ENCODE data around the gene FBXL7. TPM values are rescaled to one million over a fixed set of nuclear protein-coding genes. Genes with fewer than 3 reads are reported as not detected.
A peak's percentile ranks its signal among the peaks of the same experiment; 100 is the strongest.

FBXL7 gene
- total RNA-seq, 1 donor: 11.2 TPM

DNA sequence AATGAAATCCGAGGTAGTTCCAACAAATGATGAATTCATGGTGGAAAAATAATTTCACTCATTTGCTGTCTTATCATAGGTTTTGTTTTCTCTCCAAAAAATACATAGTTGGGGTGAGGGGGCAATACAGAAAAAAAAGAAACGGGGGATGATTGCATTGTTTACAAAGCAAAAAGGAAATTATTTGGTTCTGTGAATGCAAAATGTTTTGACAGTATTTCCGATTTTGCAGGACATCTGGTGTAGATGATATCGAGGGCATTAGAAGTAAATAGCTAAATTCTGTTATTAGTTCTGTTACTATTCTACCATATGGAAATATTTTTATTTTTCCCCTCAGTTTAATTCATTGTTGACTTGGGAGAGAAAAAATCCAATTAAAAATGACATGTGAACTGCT, 477.9 kb downstream of the FBXL7 start:
- TF ChIP-seq, protein P1, sequence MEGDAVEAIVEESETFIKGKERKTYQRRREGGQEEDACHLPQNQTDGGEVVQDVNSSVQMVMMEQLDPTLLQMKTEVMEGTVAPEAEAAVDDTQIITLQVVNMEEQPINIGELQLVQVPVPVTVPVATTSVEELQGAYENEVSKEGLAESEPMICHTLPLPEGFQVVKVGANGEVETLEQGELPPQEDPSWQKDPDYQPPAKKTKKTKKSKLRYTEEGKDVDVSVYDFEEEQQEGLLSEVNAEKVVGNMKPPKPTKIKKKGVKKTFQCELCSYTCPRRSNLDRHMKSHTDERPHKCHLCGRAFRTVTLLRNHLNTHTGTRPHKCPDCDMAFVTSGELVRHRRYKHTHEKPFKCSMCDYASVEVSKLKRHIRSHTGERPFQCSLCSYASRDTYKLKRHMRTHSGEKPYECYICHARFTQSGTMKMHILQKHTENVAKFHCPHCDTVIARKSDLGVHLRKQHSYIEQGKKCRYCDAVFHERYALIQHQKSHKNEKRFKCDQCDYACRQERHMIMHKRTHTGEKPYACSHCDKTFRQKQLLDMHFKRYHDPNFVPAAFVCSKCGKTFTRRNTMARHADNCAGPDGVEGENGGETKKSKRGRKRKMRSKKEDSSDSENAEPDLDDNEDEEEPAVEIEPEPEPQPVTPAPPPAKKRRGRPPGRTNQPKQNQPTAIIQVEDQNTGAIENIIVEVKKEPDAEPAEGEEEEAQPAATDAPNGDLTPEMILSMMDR (IDR thresholded peaks at IDR 0.05; ENCODE audit: insufficient read depth, low read depth, low read length): no peak
- DNase-seq (ENCODE audit: low read depth): no peak
- no peak overlapping the region for H3K4me3 ChIP-seq (ENCODE audit: low read depth, low read length)

GRCh38 chr5:15980835-15981234, 480.9 kb downstream of the FBXL7 start:
- H3K4me3 ChIP-seq (ENCODE audit: low read depth, low read length): no peak overlapping the region
- TF ChIP-seq, protein P1 (IDR thresholded peaks at IDR 0.05; ENCODE audit: insufficient read depth, low read depth, low read length): no peak
- DNase-seq (ENCODE audit: low read depth): no peak

- DNase-seq (ENCODE audit: low read depth): peak; percentile 3
- no peak overlapping the region for H3K4me3 ChIP-seq (ENCODE audit: low read depth, low read length)
- TF ChIP-seq, protein P1 (IDR thresholded peaks at IDR 0.05; ENCODE audit: insufficient read depth, low read depth, low read length): no peak
Measured at GRCh38 chr5:15983392-15983791, 483.4 kb downstream of the FBXL7 start.

Small RNA genes within 50 kb of the gene (small RNA-seq; reads per million reads assigned to genes)
- gene MIR887: 29.8 reads per million, percentile 95 among the genes with 10 or more reads in this experiment

Measured in fibroblast of villous mesenchyme (primary cell).